H1 (cell line): Measurements from ENCODE around the gene MMEL1. TPM values are rescaled to one million over a fixed set of nuclear protein-coding genes. Genes with fewer than 3 reads are reported as not detected.

Experiments
- CTCF ChIA-PET: fragments of 300-600 bp; sonication (Branson Sonifier 250); formaldehyde crosslinking; loops from one replicate; lab custom pipeline; 2021; ENCODE audit not compliant: partially characterized antibody; lab: Charles Lee
- POLR2A ChIA-PET: fragments of 300-600 bp; sonication (Branson Sonifier 250); formaldehyde crosslinking; loops from one replicate; lab custom pipeline; 2021; ENCODE audit warnings: inconsistent platforms; ENCODE audit not compliant: partially characterized antibody; lab: Charles Lee
- DNase-seq, 2 experiments: peaks; one replicate each; pipeline versions ENCODE4 v3.0.0 to v3.0.0-alpha.2; 2010 to 2022; ENCODE audit warnings: low spot score in 2 of 2, low read depth in 1 of 2, mixed read lengths in 1 of 2
- FAIRE-seq: peaks from 2 replicates; lab custom pipeline; 2011; peaks lifted over from hg19 to GRCh38; lab: Jason Lieb, UNC
- H2AFZ ChIP-seq: 2 replicates; pipeline ENCODE4 v1.8.1; 2012; ENCODE audit warnings: low read length, inconsistent platforms
- H2AK5ac ChIP-seq: 2 replicates; pipeline ENCODE4 v1.6.1; 2013; ENCODE audit warnings: low read depth, low read length
- H2BK120ac ChIP-seq: replicated peaks from 2 replicates; pipeline ENCODE3; 2013; ENCODE audit warnings: low read depth, low read length, inconsistent platforms
- H2BK12ac ChIP-seq: 2 replicates; pipeline ENCODE4 v1.6.1; 2013; ENCODE audit warnings: low read depth, low read length
- H2BK15ac ChIP-seq: 2 replicates; pipeline ENCODE4 v1.6.1; 2013; ENCODE audit warnings: low read length
- H2BK20ac ChIP-seq: 2 replicates; pipeline ENCODE4 v1.6.1; 2013; ENCODE audit warnings: low read length
- H2BK5ac ChIP-seq: 2 replicates; pipeline ENCODE4 v1.6.1; 2013; ENCODE audit warnings: low read depth, low read length
- H3K14ac ChIP-seq: 2 replicates; pipeline ENCODE4 v1.6.1; 2013; ENCODE audit warnings: inconsistent platforms; ENCODE audit not compliant: insufficient read length
- H3K18ac ChIP-seq: 2 replicates; pipeline ENCODE4 v1.6.1; 2013; ENCODE audit warnings: low read length; ENCODE audit errors: extremely low read depth
- H3K23ac ChIP-seq: 2 replicates; pipeline ENCODE4 v1.6.1; 2013; ENCODE audit warnings: inconsistent platforms; ENCODE audit not compliant: insufficient read length
- H3K23me2 ChIP-seq: 2 replicates; pipeline ENCODE4 v1.6.1; 2013; ENCODE audit warnings: low read depth, low read length
- H3K27ac ChIP-seq: 2 replicates; pipeline ENCODE4 v1.6.1; 2011; ENCODE audit warnings: low read depth, low read length, inconsistent platforms
- H3K27me3 ChIP-seq, 4 experiments: replicated peaks in 1 of 4; 1 replicate in 1 of 4; 2 replicates in 3 of 4; pipeline versions ENCODE4 v1.6.1 to v1.8.1; 2011 to 2013; ENCODE audit warnings: low read length in 3 of 4, mild to moderate bottlenecking in 3 of 4, inconsistent platforms in 2 of 4, mixed read lengths in 2 of 4, moderate library complexity in 1 of 4; ENCODE audit not compliant: control insufficient read depth in 3 of 4, insufficient read depth in 3 of 4; ENCODE audit errors: extremely low read depth in 1 of 4
- H3K36me3 ChIP-seq, 4 experiments: 2 replicates each; pipeline versions ENCODE4 v1.6.1 to v1.8.1; 2011 to 2013; ENCODE audit warnings: mild to moderate bottlenecking in 4 of 4, low read length in 3 of 4, moderate library complexity in 2 of 4, control low read depth in 1 of 4, inconsistent platforms in 1 of 4; ENCODE audit not compliant: insufficient read depth in 4 of 4, control insufficient read depth in 2 of 4
- H3K4ac ChIP-seq: replicated peaks from 2 replicates; pipeline ENCODE3; 2013; ENCODE audit warnings: low read length, low read depth, mixed read lengths, inconsistent platforms; ENCODE audit not compliant: insufficient read length
- H3K4me1 ChIP-seq, 4 experiments: replicated peaks in 1 of 4; 1 replicate in 1 of 4; 2 replicates in 3 of 4; pipeline versions ENCODE4 v1.6.1 to v1.8.1; 2011 to 2013; ENCODE audit warnings: low read length in 3 of 4, inconsistent platforms in 2 of 4, mixed read lengths in 1 of 4; ENCODE audit not compliant: insufficient read depth in 4 of 4, control insufficient read depth in 3 of 4
- H3K4me2 ChIP-seq, 2 experiments: 2 replicates each; pipeline versions ENCODE4 v1.6.1 to v1.8.1; 2011 to 2013; ENCODE audit warnings: low read depth in 2 of 2, low read length in 2 of 2, control low read depth in 1 of 2, inconsistent platforms in 1 of 2, mild to moderate bottlenecking in 1 of 2; ENCODE audit not compliant: insufficient read depth in 1 of 2
- H3K4me3 ChIP-seq, 4 experiments: fragments of 200-600, 300-600 bp in 1 of 4; sonication (generic), shearing (Covaris generic), sonication (Bioruptor Twin) in 1 of 4; 2 replicates each; pipeline versions ENCODE4 v1.5.1 to v1.8.1; 2011 to 2016; ENCODE audit warnings: low read length in 4 of 4, low read depth in 3 of 4, control low read depth in 2 of 4, inconsistent platforms in 2 of 4, mild to moderate bottlenecking in 2 of 4, mixed read lengths in 1 of 4, moderate library complexity in 1 of 4; ENCODE audit not compliant: insufficient read depth in 2 of 4; ENCODE audit errors: extremely low read depth in 1 of 4
- H3K56ac ChIP-seq: replicated peaks from 2 replicates; pipeline ENCODE3; 2013; ENCODE audit warnings: low read depth, mild to moderate bottlenecking, mixed read lengths, low read length, inconsistent platforms; ENCODE audit not compliant: insufficient read length
- H3K79me1 ChIP-seq: 2 replicates; pipeline ENCODE4 v1.6.1; 2013; ENCODE audit warnings: low read depth, low read length, control low read depth
- H3K79me2 ChIP-seq, 2 experiments: 2 replicates each; pipeline versions ENCODE4 v1.6.1 to v1.8.1; 2012 to 2013; ENCODE audit warnings: low read length in 2 of 2, mild to moderate bottlenecking in 2 of 2, inconsistent platforms in 1 of 2; ENCODE audit not compliant: insufficient read depth in 2 of 2, control insufficient read depth in 1 of 2
- H3K9ac ChIP-seq, 4 experiments: replicated peaks in 1 of 4; 1 replicate in 1 of 4; 2 replicates in 3 of 4; pipeline versions ENCODE4 v1.6.1 to v1.8.1; 2011 to 2013; ENCODE audit warnings: low read depth in 3 of 4, low read length in 3 of 4, control low read depth in 2 of 4, mild to moderate bottlenecking in 2 of 4, moderate library complexity in 2 of 4, inconsistent platforms in 1 of 4; ENCODE audit errors: extremely low read depth in 1 of 4
- H3K9me3 ChIP-seq, 2 experiments: 2 replicates each; pipeline versions ENCODE4 v1.6.1 to v1.8.1; 2012 to 2013; ENCODE audit warnings: mild to moderate bottlenecking in 2 of 2, moderate library complexity in 2 of 2, control low read depth in 1 of 2, inconsistent platforms in 1 of 2, low read depth in 1 of 2, low read length in 1 of 2, mixed read lengths in 1 of 2; ENCODE audit not compliant: insufficient read depth in 2 of 2
- H4K20me1 ChIP-seq, 2 experiments: replicated peaks in 1 of 2; 2 replicates each; pipeline versions ENCODE3 to v1.8.1; 2011 to 2013; ENCODE audit warnings: inconsistent platforms in 2 of 2, low read length in 2 of 2, mild to moderate bottlenecking in 1 of 2; ENCODE audit not compliant: insufficient read depth in 2 of 2, control insufficient read depth in 1 of 2
- H4K5ac ChIP-seq: 2 replicates; pipeline ENCODE4 v1.6.1; 2013; ENCODE audit warnings: low read length, low read depth, mixed read lengths, inconsistent platforms; ENCODE audit not compliant: insufficient read length
- H4K8ac ChIP-seq: 2 replicates; pipeline ENCODE4 v1.8.0; 2013; ENCODE audit warnings: mild to moderate bottlenecking, moderate library complexity, low read length, inconsistent platforms; ENCODE audit not compliant: insufficient read depth; ENCODE audit errors: extremely low read depth
- H4K91ac ChIP-seq: replicated peaks from 2 replicates; pipeline ENCODE3; 2013; ENCODE audit warnings: low read length, mixed read lengths, inconsistent platforms; ENCODE audit not compliant: insufficient read length
- CREB1 ChIP-seq: IDR thresholded peaks from 2 replicates; pipeline ENCODE4 v1.6.1; 2012; ENCODE audit warnings: inconsistent platforms
- KDM1A ChIP-seq: fragments of 200-600, 300-600 bp; sonication (generic); IDR thresholded peaks from 2 replicates; pipeline ENCODE4 v1.7.1; 2016; ENCODE audit warnings: mild to moderate bottlenecking, low read length, borderline replicate concordance
- WGBS, 2 experiments: shearing (Covaris generic) in 1 of 2; methylation state at CpG; one replicate each; pipeline versions ENCODE4 v1.1.6 to v1.1.7; 2013 to 2015; ENCODE audit warnings: low lambda C conversion rate in 2 of 2, mixed read lengths in 2 of 2, inconsistent platforms in 1 of 2, low coverage in 1 of 2, missing lambda C conversion rate in 1 of 2; ENCODE audit not compliant: insufficient replicate concordance in 2 of 2, insufficient coverage in 1 of 2, insufficient read length in 1 of 2; ENCODE audit errors: extremely low coverage in 1 of 2, missing lambda C conversion rate in 1 of 2; 5-methylcytosine and 5-hydroxymethylcytosine counted together
- polyA plus RNA-seq, 7 experiments: library from polyadenylated mRNA; depleted of rRNA in 3 of 7; stranded (reverse) in 5 of 7; unstranded in 2 of 7; fragments of >200 nt in 5 of 7; fragments of 200-250 nt in 2 of 7; gene quantifications; 1 replicate in 5 of 7; 2 replicates in 1 of 7; 4 replicates in 1 of 7; pipeline versions ENCODE4 v1.2.1 to v1.2.3, GENCODE V29; 2011 to 2013; ENCODE audit warnings: missing spikeins in 2 of 7, mixed read lengths in 2 of 7
- total RNA-seq: library from RNA; stranded (reverse); fragmentation: NEBNext Ultra II Directional; extraction: Animal tissue kit (Norgen Biotek cat#: 25700); gene quantifications from 2 replicates; pipeline ENCODE4 v1.2.1, GENCODE V29; 2021

Gene MMEL1
- total and polyA plus RNA-seq, 2 of the 8 experiments (the other 6 are each of a cell fraction or from before 2014, with no cell fraction given): 0.91 to 1.7 TPM

DNA sequence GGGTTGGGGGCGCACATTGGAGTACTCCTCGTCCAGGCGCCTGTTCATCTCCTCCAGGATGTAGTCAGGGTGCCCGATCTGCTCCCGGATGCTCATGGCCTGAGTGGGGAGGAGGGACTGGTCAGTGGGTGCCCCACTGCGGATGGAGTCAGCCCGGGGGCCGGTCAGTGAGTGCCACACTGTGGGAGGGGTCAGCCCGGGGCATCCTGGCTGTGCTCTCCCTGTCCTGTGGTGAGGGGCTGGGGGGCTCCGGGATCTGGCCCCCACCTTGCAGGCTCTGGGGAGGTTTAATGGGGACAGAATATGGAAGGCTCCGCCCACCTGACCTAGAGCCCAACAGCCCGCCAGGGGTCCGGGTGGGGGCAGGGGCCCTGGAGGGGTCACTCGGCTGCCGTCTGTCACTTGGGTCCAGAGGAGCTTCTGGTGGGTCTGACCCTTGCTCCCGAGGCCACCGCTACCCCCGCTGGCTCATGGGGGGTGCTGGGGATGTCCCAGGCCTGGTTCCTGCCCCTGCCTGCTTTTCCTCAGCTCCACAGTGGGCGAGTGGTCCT is 37.5 kb downstream of the MMEL1 start:
- POLR2A ChIA-PET: no interaction called here
- no peak overlapping the region for H3K23ac ChIP-seq
- CTCF ChIA-PET: no interaction called here
- no peak overlapping the region for H3K18ac ChIP-seq
- no peak overlapping the region for H2BK12ac ChIP-seq
- no peak overlapping the region for H2BK5ac ChIP-seq
- H2BK20ac ChIP-seq: no peak overlapping the region
- no peak for FAIRE-seq
- no peak overlapping the region for H2BK15ac ChIP-seq
- no peaks in the 10 kb centered on the region for H3K79me2 ChIP-seq
- DNase-seq: no peak
- WGBS, 2 experiments: 84% methylated on average over 11 of the region's 19 CpGs; no CpG with 5 or more reads in 1 of the 2 experiments
- H3K27ac ChIP-seq: no peak overlapping the region
- H3K56ac ChIP-seq: no peak overlapping the region
- H3K4me2 ChIP-seq: no peak overlapping the region
- no peak overlapping the region for H3K14ac ChIP-seq
- H4K20me1 ChIP-seq: no peaks in the 10 kb centered on the region
- no peak overlapping the region for H3K9ac ChIP-seq
- H4K5ac ChIP-seq: no peak overlapping the region
- H4K91ac ChIP-seq: no peak overlapping the region
- no peaks in the 10 kb centered on the region for H3K27me3 ChIP-seq
- no peaks in the 10 kb centered on the region for H3K4me1 ChIP-seq
- H3K9me3 ChIP-seq: peaks cover 0 to 12% of the 10 kb centered on the region in 2 experiments; a peak in 2 of 4 replicates
- H3K79me1 ChIP-seq: no peaks in the 10 kb centered on the region
- H3K4me3 ChIP-seq: no peak overlapping the region
- H3K23me2 ChIP-seq: no peaks in the 10 kb centered on the region
- H3K4ac ChIP-seq: no peak overlapping the region
- no peak overlapping the region for H2BK120ac ChIP-seq
- H3K36me3 ChIP-seq: peaks cover 0 to 4% (median 0%) of the 10 kb centered on the region in 4 experiments; a peak in 1 of 8 replicates
- H4K8ac ChIP-seq: no peak overlapping the region
- H2AFZ ChIP-seq: no peak overlapping the region
- no peak overlapping the region for H2AK5ac ChIP-seq
- no peak for TF ChIP-seq CREB1
- no peak for TF ChIP-seq KDM1A
